Fibroblast of the conjunctiva (primary cell): Measurements from ENCODE around the gene APOM.

Experiments used
- DNase-seq: peaks from one replicate; pipeline ENCODE4 v3.0.0-alpha.2; 2010; ENCODE audit warnings: low read depth

Gene APOM

DNA sequence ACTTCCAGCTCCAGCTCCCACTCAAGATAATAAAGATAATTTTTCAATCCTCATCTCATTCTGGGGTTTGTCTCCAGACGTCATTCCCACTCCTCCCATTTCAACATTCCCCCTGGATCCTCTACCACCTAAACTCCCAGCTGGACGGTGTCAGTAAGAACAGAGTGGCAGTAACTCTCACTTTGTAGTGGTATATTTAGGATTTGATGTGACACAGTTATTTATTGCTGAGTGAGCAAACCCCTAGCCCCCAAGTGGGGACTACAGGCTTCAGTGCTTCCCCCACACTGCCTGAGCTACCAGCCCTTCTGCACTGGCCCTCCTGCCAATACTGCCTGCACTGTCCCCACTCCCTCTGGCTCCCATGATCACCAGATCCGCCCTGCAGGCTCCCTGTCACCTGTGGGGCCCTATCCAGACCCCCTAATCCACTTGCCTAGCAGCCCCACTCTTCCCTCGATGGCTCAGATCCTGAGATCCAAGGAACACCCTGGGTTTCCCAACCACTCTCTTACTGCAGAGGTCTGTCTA, 2.5 kb downstream of the APOM start:
- DNase-seq: no peak

DNA sequence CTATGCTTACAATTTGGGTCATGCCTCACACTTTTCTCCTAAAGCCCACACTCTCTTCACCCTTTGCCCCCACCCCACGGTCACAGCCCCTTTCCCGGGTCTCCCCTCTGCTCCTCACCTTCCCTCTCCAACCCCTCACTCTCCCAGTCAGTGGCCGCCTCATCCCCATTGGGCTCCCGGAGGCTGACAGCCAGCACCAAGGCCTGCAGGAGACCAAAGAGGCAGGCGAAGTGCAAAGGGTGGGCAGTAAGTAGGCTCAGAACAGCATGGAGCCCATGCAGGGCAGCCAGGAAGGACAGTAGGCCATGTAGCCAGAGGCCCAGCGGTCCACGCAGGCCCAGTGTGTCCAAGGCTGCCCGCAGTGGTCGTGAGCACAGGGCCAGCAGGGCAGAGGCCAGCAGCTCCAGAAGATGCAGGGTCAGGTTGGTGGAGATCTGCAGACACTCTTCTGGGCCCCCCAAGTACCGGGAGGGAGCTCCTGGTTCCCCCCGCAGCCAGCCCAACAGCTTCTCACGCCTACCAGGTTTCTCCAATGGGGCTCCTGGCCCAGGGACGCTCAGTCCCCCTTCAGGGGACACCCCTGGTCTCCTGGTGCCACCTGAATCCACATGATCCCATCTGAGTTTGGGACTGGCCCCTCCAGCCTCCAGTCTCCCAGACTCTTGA, 3.4 kb downstream of the APOM start:
- no peak for DNase-seq

DNA sequence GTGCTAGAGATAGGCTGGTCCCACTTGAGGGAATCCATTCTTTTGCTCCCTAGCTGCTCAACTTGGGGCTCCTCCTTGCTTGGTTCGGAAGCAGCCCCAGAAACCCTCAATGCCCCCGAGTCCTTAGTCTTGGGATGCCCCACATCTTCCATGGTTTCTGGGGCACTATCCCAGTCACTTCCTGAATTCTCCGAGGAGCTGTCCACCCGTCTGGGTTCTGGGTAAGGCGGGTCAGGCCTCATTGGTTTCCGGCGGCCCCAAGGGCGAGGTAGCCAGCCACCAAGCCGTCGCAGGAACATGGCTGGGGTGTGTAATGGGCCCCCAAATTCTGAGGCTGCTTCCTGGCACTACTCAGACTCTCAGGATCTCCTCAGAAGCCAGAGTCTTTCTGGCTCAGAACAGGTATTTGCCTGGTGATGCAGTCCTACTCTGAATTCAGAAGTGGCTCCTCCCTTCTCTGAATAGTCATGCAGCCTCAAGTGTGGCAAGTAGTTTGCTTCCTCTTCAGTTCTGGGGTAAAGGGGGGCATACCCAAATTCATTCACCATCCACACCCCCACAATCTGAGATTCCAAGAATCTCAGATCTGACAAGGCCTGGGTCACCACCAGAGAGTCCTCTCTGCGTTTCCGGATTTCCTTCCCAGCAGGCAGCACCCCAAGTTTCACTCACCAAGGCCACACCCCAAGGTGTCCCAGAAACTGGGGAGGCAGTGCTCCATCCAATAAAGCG, 4.1 kb downstream of the APOM start:
- no peak for DNase-seq

- DNase-seq: peak; percentile 59
Measured at GRCh38 chr6:31660381-31661261, 4.9 kb downstream of the APOM start, which contains the start of gene C6orf47. C6orf47 (minus strand) TSS chr6:31660778; CDS start chr6:31659947, 831 bp downstream.

DNA sequence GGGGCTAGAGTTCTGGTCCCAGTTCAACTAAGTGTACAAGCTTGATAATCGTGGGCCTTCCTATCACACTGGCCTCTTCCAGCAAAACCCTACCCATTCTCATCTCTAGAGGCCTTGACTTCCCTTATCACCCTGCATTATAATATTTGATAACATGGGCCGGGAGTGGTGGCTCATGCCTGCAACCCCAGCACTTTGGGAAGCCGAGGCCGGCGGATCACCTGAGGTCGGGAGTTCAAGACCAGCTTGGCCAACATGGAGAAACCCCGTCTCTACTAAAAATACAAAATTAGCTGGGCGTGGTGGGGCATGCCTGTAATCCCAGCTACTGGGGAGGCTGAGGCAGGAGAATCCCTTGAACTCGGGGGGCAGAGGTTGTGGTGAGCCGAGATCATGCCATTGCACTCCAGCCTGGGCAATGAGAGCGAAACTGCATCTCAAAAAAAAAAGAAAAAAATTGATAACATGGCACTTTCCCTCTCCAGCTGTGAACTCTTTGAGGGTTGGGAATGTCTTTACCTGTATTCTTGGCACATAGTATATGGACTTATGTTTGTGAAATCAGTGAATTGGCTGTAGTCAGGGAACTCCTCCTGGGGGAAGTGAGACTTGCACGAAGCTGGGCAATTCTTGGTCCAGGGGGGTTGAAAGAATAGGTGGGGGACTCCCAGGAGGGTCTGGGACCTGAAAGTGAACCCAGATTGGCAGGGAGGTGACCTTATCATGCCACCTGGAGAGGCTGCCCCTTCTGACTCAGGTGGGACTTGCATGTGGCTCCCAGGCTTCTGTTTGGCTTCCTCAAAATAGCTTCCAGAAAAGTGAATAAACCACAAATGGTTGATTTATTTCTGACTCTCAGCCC, 5.8 kb downstream of the APOM start:
- no peak for DNase-seq

DNA sequence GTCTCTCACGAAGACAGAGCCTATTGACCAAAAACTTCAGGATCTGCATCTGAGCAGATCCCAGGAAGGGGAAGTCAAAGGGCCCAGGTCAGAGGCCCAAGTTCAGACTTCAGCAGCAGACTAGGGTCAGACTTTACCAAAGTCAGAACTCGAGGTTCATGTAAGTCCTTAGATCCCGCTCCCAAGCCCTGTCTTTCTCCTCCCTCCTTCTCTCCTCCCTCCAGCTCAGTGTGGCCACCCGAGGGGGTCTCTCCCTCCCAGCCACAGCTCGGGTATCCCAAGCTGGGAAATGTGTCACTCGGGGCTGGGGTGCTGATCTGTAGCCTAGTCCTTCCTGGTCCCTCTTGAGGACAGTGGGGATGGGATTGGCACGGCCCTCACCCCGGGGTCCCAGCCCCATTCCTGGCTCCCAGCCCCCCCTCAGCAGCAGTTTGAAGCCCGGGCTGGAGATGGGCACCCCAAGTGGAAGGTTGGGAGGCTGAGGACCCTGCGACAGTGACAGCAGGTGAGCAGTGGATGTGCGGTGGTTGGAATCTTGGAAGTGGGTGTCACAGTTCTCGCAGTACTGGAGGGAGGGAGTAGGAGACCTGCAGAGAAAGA, 6.5 kb downstream of the APOM start:
- no peak for DNase-seq

DNA sequence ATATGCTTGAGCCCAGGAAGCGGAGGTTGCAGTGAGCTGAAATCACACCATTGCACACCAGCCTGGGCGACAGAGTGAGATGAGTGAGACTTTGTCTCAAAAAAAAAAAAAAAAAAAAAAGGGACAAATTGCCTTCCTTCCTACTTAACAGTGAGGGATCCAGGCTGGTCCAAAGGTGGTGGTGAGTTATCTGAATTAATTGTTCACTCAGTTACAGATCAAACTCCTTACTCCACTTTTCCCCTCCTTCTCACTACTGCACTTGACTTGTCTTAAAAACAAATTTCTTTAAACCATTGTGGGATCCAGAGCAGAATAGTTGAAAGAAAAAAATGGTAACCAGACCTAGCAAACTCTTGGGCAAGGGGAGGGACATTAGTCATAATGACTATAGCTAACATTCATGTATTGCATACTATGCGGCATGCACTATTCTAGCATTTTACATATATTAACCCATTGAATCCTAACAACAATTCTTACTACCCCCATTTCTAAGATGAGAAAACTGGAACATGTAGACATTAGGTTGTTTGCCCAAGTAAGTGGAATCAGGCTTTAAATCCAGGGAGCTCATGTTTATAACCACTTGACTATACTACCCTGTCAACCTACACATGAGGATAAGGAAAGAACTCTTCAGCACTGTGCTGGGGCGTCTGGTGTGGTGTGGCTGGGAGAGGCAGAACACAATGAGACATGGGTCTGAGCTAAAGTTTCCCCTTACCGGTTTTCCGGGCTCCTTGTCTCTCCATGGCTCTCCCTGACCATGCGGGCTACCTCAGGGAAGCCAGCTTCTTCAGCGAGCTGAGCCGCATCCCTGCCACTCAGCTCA, 7.6 kb downstream of the APOM start:
- DNase-seq: no peak

GRCh38 chr6:31663961-31664789, 8.5 kb downstream of the APOM start:
- DNase-seq: peak; percentile 45

GRCh38 chr6:31664790-31665500, 9.3 kb downstream of the APOM start, which contains the start of gene GPANK1:
GPANK1 (minus strand) TSS chr6:31664997; CDS start chr6:31664478, 519 bp downstream.
- DNase-seq: peak; percentile 94

DNA sequence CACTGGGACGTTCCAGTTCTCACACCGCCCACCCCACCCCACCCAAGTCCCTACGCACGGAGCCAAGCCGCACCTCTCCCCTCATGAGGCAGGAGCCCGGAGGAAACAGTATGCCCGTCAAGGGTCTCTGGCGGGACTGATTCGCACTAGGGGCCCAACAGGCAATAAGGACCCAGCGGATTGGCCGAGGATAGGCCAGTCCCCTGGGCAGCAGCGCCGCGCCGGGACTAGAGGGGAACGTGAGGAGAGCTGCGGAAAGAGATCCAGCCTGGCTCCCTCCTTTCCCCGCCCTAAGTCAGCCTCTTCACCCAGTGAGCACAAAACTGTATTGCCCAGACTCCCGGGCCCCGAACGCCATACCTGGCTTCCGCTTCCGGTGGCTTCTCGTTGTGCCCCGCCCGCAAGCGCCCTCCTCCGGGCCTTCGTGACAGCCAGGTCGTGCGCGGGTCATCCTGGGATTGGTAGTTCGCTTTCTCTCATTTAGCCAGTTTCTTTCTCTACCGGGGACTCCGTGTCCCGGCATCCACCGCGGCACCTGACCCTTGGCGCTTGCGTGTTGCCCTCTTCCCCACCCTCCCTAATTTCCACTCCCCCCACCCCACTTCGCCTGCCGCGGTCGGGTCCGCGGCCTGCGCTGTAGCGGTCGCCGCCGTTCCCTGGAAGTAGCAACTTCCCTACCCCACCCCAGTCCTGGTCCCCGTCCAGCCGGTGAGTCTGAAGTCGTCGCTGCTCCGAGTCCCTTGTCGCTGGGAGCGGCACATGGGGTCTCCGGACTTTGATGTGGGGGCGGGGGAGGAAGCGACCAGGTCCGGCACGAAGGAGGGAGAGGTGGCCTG, 10.0 kb downstream of the APOM start, which contains the start of gene CSNK2B:
Gene CSNK2B, plus strand, starts transcription at position 580 of the 836 bp plus-strand sequence. CDS start 752 bp downstream, outside the sequence.
- peak; percentile 96 for DNase-seq

GRCh38 chr6:31666337-31666965, 10.8 kb downstream of the APOM start:
- no peak for DNase-seq

GRCh38 chr6:31669676-31670075, 14.0 kb downstream of the APOM start, which contains the start of gene LY6G5B:
LY6G5B (plus strand) TSS chr6:31669976; CDS start chr6:31670951, 975 bp downstream.
- no peak for DNase-seq

- DNase-seq: no peak
Measured at GRCh38 chr6:31676322-31676903, 20.7 kb downstream of the APOM start.

DNA sequence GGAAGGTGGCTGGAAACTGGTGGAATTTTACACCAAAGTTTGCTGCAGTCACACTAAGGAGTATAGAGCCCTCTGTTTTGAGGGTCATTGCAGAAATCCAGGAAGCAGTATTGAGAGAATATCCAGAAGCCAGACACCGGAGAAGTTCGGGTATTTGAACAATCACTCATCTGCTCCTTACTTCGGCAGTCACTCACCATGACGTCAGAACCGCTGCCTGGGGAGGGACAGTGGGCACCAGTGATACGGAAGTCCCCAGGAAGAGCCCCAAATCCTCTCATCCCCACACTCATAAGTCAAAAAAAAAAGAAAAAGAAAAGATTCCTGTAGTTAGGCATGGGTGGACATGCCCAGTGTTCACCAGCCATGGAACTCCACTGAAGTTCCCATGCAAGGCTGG, 21.2 kb downstream of the APOM start:
- DNase-seq: no peak

DNA sequence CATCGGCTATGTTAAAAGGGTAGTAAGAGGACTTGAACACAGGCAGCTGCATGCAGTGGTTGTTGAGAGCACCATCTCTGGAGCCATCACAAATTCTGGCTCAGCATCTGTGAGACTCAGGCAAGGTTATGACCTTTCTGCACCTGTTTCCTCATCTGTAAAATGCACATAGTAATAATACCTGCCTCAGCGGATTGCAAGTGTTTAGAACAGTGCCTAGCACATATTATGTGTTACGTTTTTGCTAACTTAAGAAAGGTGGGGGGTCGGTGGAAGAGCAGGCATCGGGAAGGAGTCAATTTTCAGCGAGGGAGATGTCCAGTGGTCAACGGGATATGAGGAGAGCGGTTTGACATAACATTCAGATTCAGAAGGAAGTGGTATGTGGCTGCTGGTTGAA, 22.3 kb downstream of the APOM start:
- no peak for DNase-seq
